ENCODE data around the gene HSD17B12.

The HSD17B12 gene

DNA sequence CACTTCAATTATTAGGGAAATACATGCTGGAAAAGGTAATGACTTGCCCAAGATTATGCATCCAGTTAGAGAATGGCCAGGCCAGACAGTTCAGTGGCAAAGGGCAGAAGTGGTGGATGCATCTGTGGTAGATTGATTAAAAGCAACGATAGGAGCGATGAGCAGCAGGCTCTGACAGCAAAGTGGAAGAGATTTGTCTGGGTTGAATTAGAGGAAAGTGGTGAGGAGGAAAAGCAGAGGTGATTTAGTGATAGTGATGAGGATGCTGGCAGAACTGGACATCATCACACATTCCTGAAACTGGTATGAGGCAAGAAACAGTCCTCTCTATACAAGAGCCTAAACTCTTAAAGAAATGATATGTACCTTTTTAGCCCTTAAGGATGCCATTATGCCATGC, 12.5 kb downstream of the HSD17B12 start:
- Histone ChIP-seq H3K4me1 (ENCODE audit: control extremely low read depth in 1 of 4, control insufficient read depth in 4 of 4, insufficient read depth in 4 of 4, low read length in 3 of 4) (peaks cover 15 to 31% (median 18%) of the 10 kb centered on the region in 4 experiments), H3K4me3 (ENCODE audit: control insufficient read depth in 1 of 7, extremely low read depth in 1 of 7, insufficient read depth in 4 of 7, low read depth in 2 of 7, low read length in 6 of 7) (no peak overlapping the region), H3K27me3 (replicated peaks in 2 of 5; ENCODE audit: control insufficient read depth in 4 of 5, insufficient read depth in 5 of 5, low read length in 4 of 5) (no peaks in the 10 kb centered on the region), H3K9me3 (ENCODE audit: control extremely low read depth in 1 of 5, control insufficient read depth in 4 of 5, insufficient read depth in 2 of 5, low read depth in 1 of 5, low read length in 4 of 5) (no peaks in the 10 kb centered on the region), H3K36me3 (ENCODE audit: control insufficient read depth in 4 of 4, insufficient read depth in 4 of 4, low read length in 3 of 4) (peaks cover 0 to 19% (median 0%) of the 10 kb centered on the region in 4 experiments), H3K27ac (ENCODE audit: insufficient read depth in 1 of 2, low read depth in 1 of 2, low read length in 2 of 2, poor library complexity in 1 of 2, severe bottlenecking in 2 of 2) (no peak overlapping the region)
- 88% methylated on average over 2 of the region's 2 CpGs for WGBS (ENCODE audit: insufficient coverage)
- DNase-seq, result peak in 1 of 3 donors; percentile 30
- ChIA-PET CTCF (interaction anchor here (0.8 to 1.5 kb wide), 2 partner anchors 8 to 15 kb away, joined by 3 read pairs; no protein-coding TSS in a partner anchor), POLR2A (interaction anchor here (0.8 kb wide), 1 partner anchor 12 kb away, joined by 3 read pairs; no protein-coding TSS in a partner anchor)

DNA sequence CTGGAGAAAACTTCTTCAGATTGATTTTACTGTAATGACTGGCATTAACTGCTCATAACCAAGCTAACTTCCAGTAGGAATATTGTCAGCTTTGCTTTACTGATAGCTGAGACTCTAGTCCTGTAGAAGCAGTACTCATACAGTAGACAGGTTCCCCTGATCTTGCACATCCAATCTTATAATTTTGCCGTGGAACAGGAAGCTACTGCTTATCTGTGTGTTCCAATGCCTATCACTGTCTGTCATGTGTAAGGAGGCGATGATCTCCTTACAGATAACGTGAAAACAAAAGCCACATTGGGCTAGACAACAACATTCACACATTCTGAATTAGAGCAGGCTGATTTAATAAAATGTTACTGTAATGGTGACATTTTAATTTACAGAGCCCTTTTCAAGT, 13.2 kb downstream of the HSD17B12 start:
- peak overlapping the region in 2 of 7 experiments; percentile 0 to 16 for H3K4me3 ChIP-seq (ENCODE audit: control insufficient read depth in 1 of 7, extremely low read depth in 1 of 7, insufficient read depth in 4 of 7, low read depth in 2 of 7, low read length in 6 of 7)
- H3K9me3 ChIP-seq (ENCODE audit: control extremely low read depth in 1 of 5, control insufficient read depth in 4 of 5, insufficient read depth in 2 of 5, low read depth in 1 of 5, low read length in 4 of 5), result no peaks in the 10 kb centered on the region
- H3K27me3 ChIP-seq (replicated peaks in 2 of 5; ENCODE audit: control insufficient read depth in 4 of 5, insufficient read depth in 5 of 5, low read length in 4 of 5), result no peaks in the 10 kb centered on the region
- H3K36me3 ChIP-seq (ENCODE audit: control insufficient read depth in 4 of 4, insufficient read depth in 4 of 4, low read length in 3 of 4), result peaks cover 0 to 19% (median 0%) of the 10 kb centered on the region in 4 experiments
- peaks cover 15 to 31% (median 18%) of the 10 kb centered on the region in 4 experiments for H3K4me1 ChIP-seq (ENCODE audit: control extremely low read depth in 1 of 4, control insufficient read depth in 4 of 4, insufficient read depth in 4 of 4, low read length in 3 of 4)
- ChIA-PET CTCF (interaction anchor here (0.8 to 1.5 kb wide), 3 partner anchors 9 to 14 kb away, joined by 3 to 4 read pairs (median 3); partner anchors contain the start of gene HSD17B12), POLR2A (interaction anchor here (0.6 to 0.8 kb wide), 2 partner anchors 13 kb away, joined by 3 read pairs; partner anchors contain the start of gene HSD17B12)
- 0% methylated on average over 1 of the region's 3 CpGs for WGBS (ENCODE audit: insufficient coverage)
- DNase-seq, result peak; percentile 46 to 83 (median 66)
- no peak overlapping the region for H3K27ac ChIP-seq (ENCODE audit: insufficient read depth in 1 of 2, low read depth in 1 of 2, low read length in 2 of 2, poor library complexity in 1 of 2, severe bottlenecking in 2 of 2)

DNA sequence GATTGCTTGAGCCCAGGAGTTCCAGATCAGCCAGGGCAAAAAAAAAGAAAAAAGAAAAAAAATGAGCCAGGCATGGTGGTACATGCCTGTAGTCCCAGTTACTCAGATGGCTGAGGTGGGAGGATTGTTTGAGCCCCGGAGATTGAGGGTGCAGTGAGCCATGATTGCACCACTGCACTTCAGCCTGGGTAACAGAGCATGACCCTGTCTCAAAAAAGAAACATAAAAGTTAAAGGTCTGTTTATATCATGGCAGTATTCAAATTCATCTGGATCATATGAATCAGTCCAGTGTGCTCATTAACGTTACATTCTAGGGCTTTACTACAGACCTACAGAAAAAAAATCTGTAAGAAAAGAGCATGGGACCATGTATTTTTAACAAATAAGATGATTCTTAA, 13.9 kb downstream of the HSD17B12 start:
- Histone ChIP-seq H3K36me3 (ENCODE audit: control insufficient read depth in 4 of 4, insufficient read depth in 4 of 4, low read length in 3 of 4) (peaks cover 0 to 19% (median 0%) of the 10 kb centered on the region in 4 experiments), H3K4me3 (ENCODE audit: control insufficient read depth in 1 of 7, extremely low read depth in 1 of 7, insufficient read depth in 4 of 7, low read depth in 2 of 7, low read length in 6 of 7) (peak overlapping the region in 1 of 7 experiments; percentile 16), H3K27me3 (replicated peaks in 2 of 5; ENCODE audit: control insufficient read depth in 4 of 5, insufficient read depth in 5 of 5, low read length in 4 of 5) (no peaks in the 10 kb centered on the region), H3K27ac (ENCODE audit: insufficient read depth in 1 of 2, low read depth in 1 of 2, low read length in 2 of 2, poor library complexity in 1 of 2, severe bottlenecking in 2 of 2) (no peak overlapping the region), H3K4me1 (ENCODE audit: control extremely low read depth in 1 of 4, control insufficient read depth in 4 of 4, insufficient read depth in 4 of 4, low read length in 3 of 4) (peaks cover 15 to 31% (median 18%) of the 10 kb centered on the region in 4 experiments), H3K9me3 (ENCODE audit: control extremely low read depth in 1 of 5, control insufficient read depth in 4 of 5, insufficient read depth in 2 of 5, low read depth in 1 of 5, low read length in 4 of 5) (no peaks in the 10 kb centered on the region)
- ChIA-PET POLR2A (no interaction called here), CTCF (interaction anchor here (1.2 to 1.5 kb wide), 2 partner anchors 9 to 14 kb away, joined by 3 to 4 read pairs; partner anchors contain the start of gene HSD17B12)
- DNase-seq, result no peak
- 89% methylated on average over 1 of the region's 2 CpGs for WGBS (ENCODE audit: insufficient coverage)

DNA sequence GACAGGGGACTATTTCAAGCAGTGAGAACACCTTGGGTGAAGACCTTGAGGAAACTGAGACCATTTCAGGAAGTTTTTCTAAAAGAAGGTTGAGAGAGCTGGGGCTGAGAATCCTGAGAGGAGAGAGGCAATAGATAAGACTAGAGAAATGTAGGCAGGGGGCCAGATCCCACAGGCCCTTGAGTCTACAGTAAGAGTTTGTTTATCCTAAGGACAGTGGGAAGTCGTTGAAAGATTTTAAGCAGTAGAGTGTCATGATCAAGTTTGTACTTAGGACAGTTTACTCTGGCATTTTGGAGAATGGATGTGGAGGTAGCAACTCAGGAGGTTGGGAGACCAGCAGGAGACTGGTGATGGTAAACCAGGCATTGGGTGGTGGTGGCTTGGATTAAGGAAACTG, 17.1 kb downstream of the HSD17B12 start:
- Histone ChIP-seq H3K4me3 (ENCODE audit: control insufficient read depth in 1 of 7, extremely low read depth in 1 of 7, insufficient read depth in 4 of 7, low read depth in 2 of 7, low read length in 6 of 7) (no peak overlapping the region), H3K27me3 (replicated peaks in 2 of 5; ENCODE audit: control insufficient read depth in 4 of 5, insufficient read depth in 5 of 5, low read length in 4 of 5) (no peaks in the 10 kb centered on the region), H3K9me3 (ENCODE audit: control extremely low read depth in 1 of 5, control insufficient read depth in 4 of 5, insufficient read depth in 2 of 5, low read depth in 1 of 5, low read length in 4 of 5) (peaks cover 0 to 12% (median 3%) of the 10 kb centered on the region in 5 experiments), H3K36me3 (ENCODE audit: control insufficient read depth in 4 of 4, insufficient read depth in 4 of 4, low read length in 3 of 4) (peaks cover 0 to 8% (median 0%) of the 10 kb centered on the region in 4 experiments), H3K4me1 (ENCODE audit: control extremely low read depth in 1 of 4, control insufficient read depth in 4 of 4, insufficient read depth in 4 of 4, low read length in 3 of 4) (peaks cover 2 to 18% (median 9%) of the 10 kb centered on the region in 4 experiments), H3K27ac (ENCODE audit: insufficient read depth in 1 of 2, low read depth in 1 of 2, low read length in 2 of 2, poor library complexity in 1 of 2, severe bottlenecking in 2 of 2) (no peak overlapping the region)
- DNase-seq, result no peak
- ChIA-PET POLR2A (no interaction called here), CTCF (interaction anchor here (1.4 kb wide), 1 partner anchor 20 kb away, joined by 3 read pairs; no protein-coding TSS in a partner anchor)
- no CpG with 5 or more reads among the region's 1 CpG for WGBS (ENCODE audit: insufficient coverage)

DNA sequence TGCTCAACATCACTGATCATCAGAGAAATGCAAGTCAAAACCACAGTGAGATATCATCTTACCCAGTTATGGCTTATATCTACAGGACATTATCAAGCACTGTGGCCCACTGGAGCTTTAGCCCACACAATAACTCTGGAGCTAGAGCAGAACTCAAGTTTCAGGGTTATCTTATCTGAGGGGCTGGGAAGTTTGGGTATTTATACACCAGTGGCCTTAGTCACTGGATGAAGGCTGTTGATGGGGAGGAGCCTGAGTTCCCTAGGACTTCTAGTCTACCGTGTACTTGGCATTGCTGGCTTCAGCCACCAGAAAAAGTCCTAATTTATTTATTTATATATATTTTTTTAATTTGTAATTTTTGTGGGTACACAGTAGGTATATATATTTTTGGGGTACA, 19.3 kb downstream of the HSD17B12 start:
- no CpG with 5 or more reads among the region's 1 CpG for WGBS (ENCODE audit: insufficient coverage)
- Histone ChIP-seq H3K36me3 (ENCODE audit: control insufficient read depth in 4 of 4, insufficient read depth in 4 of 4, low read length in 3 of 4) (peaks cover 0 to 4% (median 0%) of the 10 kb centered on the region in 4 experiments), H3K9me3 (ENCODE audit: control extremely low read depth in 1 of 5, control insufficient read depth in 4 of 5, insufficient read depth in 2 of 5, low read depth in 1 of 5, low read length in 4 of 5) (peaks cover 0 to 12% (median 3%) of the 10 kb centered on the region in 5 experiments), H3K4me1 (ENCODE audit: control extremely low read depth in 1 of 4, control insufficient read depth in 4 of 4, insufficient read depth in 4 of 4, low read length in 3 of 4) (no peaks in the 10 kb centered on the region), H3K27ac (ENCODE audit: insufficient read depth in 1 of 2, low read depth in 1 of 2, low read length in 2 of 2, poor library complexity in 1 of 2, severe bottlenecking in 2 of 2) (no peak overlapping the region), H3K4me3 (ENCODE audit: control insufficient read depth in 1 of 7, extremely low read depth in 1 of 7, insufficient read depth in 4 of 7, low read depth in 2 of 7, low read length in 6 of 7) (no peak overlapping the region), H3K27me3 (replicated peaks in 2 of 5; ENCODE audit: control insufficient read depth in 4 of 5, insufficient read depth in 5 of 5, low read length in 4 of 5) (no peaks in the 10 kb centered on the region)
- CTCF ChIA-PET, result interaction anchor here (1.4 kb wide), 1 partner anchor 128 kb away, joined by 3 read pairs; no protein-coding TSS in a partner anchor
- no peak for DNase-seq
- POLR2A ChIA-PET, result no interaction called here

DNA sequence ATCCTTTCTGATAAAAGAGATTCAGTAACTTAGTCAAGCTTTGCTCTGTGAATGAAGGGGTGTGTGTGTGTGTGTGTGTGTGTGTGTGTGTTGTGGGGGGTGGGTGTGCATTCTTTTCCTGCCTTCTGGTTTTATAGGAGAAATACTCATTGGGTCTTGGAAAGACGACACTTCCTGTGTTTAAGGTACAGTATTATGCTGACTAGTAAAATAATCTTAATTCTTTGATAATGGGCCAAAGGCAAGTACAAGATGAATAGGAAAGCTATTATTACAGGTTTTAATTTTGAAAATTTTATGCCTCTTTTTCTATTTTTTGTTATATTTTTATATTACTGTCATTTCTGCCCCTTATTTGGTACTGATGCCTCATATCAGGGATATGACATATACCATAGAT, 26.1 kb downstream of the HSD17B12 start:
- WGBS (ENCODE audit: insufficient coverage), result no CpG with 5 or more reads among the region's 1 CpG

DNA sequence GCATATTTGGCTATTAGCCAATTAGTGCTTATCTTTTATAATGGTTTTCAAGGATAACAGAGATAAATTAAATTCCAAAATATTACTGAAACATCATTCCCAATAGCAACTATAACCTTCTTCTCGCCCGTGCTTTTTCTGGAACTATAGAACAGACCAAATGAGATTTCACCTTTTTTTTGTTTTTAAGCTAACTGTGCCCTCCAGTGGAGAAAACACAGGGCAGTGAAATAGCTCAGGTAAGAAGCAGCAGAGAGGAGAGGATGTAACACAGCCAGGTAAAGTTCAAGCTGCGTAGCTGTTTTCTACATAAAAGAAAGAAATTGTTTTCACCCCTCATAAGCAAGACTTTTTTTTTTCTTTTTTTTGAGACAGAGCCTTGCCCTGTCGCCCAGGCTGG, 28.2 kb downstream of the HSD17B12 start:
- ChIA-PET CTCF (interaction anchor here (0.7 to 1.4 kb wide), 5 partner anchors 9 to 141 kb away, joined by 3 to 5 read pairs (median 3); no protein-coding TSS in a partner anchor), POLR2A (no interaction called here)
- 93% methylated on average over 3 of the region's 4 CpGs for WGBS (ENCODE audit: insufficient coverage)
- Histone ChIP-seq H3K9me3 (ENCODE audit: control extremely low read depth in 1 of 5, control insufficient read depth in 4 of 5, insufficient read depth in 2 of 5, low read depth in 1 of 5, low read length in 4 of 5) (no peaks in the 10 kb centered on the region), H3K4me3 (ENCODE audit: control insufficient read depth in 1 of 7, extremely low read depth in 1 of 7, insufficient read depth in 4 of 7, low read depth in 2 of 7, low read length in 6 of 7) (no peak overlapping the region), H3K36me3 (ENCODE audit: control insufficient read depth in 4 of 4, insufficient read depth in 4 of 4, low read length in 3 of 4) (peaks cover 0 to 11% (median 3%) of the 10 kb centered on the region in 4 experiments), H3K4me1 (ENCODE audit: control extremely low read depth in 1 of 4, control insufficient read depth in 4 of 4, insufficient read depth in 4 of 4, low read length in 3 of 4) (no peaks in the 10 kb centered on the region), H3K27ac (ENCODE audit: insufficient read depth in 1 of 2, low read depth in 1 of 2, low read length in 2 of 2, poor library complexity in 1 of 2, severe bottlenecking in 2 of 2) (no peak overlapping the region), H3K27me3 (replicated peaks in 2 of 5; ENCODE audit: control insufficient read depth in 4 of 5, insufficient read depth in 5 of 5, low read length in 4 of 5) (no peaks in the 10 kb centered on the region)
- peak in 2 of 3 donors; percentile 31 to 32 for DNase-seq

More for the DNA sequence above, 26.1 kb downstream of the HSD17B12 start:
- ChIA-PET POLR2A (no interaction called here), CTCF (interaction anchor here (0.9 kb wide), 1 partner anchor 21 kb away, joined by 3 read pairs; no protein-coding TSS in a partner anchor)
- H3K4me1 ChIP-seq (ENCODE audit: control extremely low read depth in 1 of 4, control insufficient read depth in 4 of 4, insufficient read depth in 4 of 4, low read length in 3 of 4), result no peaks in the 10 kb centered on the region
- peaks cover 0 to 9% (median 0%) of the 10 kb centered on the region in 5 experiments for H3K9me3 ChIP-seq (ENCODE audit: control extremely low read depth in 1 of 5, control insufficient read depth in 4 of 5, insufficient read depth in 2 of 5, low read depth in 1 of 5, low read length in 4 of 5)
- no peak overlapping the region for H3K27ac ChIP-seq (ENCODE audit: insufficient read depth in 1 of 2, low read depth in 1 of 2, low read length in 2 of 2, poor library complexity in 1 of 2, severe bottlenecking in 2 of 2)
- no peaks in the 10 kb centered on the region for H3K27me3 ChIP-seq (replicated peaks in 2 of 5; ENCODE audit: control insufficient read depth in 4 of 5, insufficient read depth in 5 of 5, low read length in 4 of 5)
- no peak for DNase-seq
- peaks cover 0 to 11% (median 1%) of the 10 kb centered on the region in 4 experiments for H3K36me3 ChIP-seq (ENCODE audit: control insufficient read depth in 4 of 4, insufficient read depth in 4 of 4, low read length in 3 of 4)
- H3K4me3 ChIP-seq (ENCODE audit: control insufficient read depth in 1 of 7, extremely low read depth in 1 of 7, insufficient read depth in 4 of 7, low read depth in 2 of 7, low read length in 6 of 7), result no peak overlapping the region

Measured in common myeloid progenitor, CD34-positive (primary cell).